ENCODE results near the gene LDHB. TPM values are rescaled to one million over a fixed set of nuclear protein-coding genes. Genes with fewer than 3 reads are reported as not detected.

LDHB gene
- total RNA-seq, 1 experiment from 2014 or later, result 1,343 TPM

- Mint-ChIP-seq H3K27me3 (ENCODE audit: low read depth) (no peaks in the 10 kb centered on the region), H3K4me3 (no peak overlapping the region), H3K9me3 (peaks cover 12 to 16% of the 10 kb centered on the region in 2 experiments), H3K27ac (no peak overlapping the region), H3K4me1 (peaks cover 8 to 9% of the 10 kb centered on the region in 2 experiments), H3K36me3 (ENCODE audit: insufficient read depth in 1 of 3, low read depth in 3 of 3) (peaks cover 0 to 14% (median 0%) of the 10 kb centered on the region in 3 experiments; a peak in 2 of 7 replicates)
- Histone ChIP-seq H4K5ac (ENCODE audit: insufficient read length, low read depth, low read length) (no peak overlapping the region), H2BK5ac (ENCODE audit: insufficient read length, low read length) (no peak overlapping the region), H3K4ac (ENCODE audit: low read depth, low read length) (no peak overlapping the region), H3K4me2 (ENCODE audit: insufficient read depth, insufficient read length, low read length) (no peak overlapping the region), H2BK20ac (ENCODE audit: low read depth, low read length, poor library complexity, severe bottlenecking) (no peak overlapping the region), H3K9me3 (ENCODE audit: control insufficient read depth, low read depth, low read length) (no peaks in the 10 kb centered on the region), H4K20me1 (ENCODE audit: control insufficient read depth, insufficient read depth, insufficient read length) (no peaks in the 10 kb centered on the region), H3K79me1 (ENCODE audit: insufficient read depth, low read depth, low read length, poor library complexity, severe bottlenecking) (no peaks in the 10 kb centered on the region), H3K79me2 (ENCODE audit: insufficient read depth, low read length) (no peaks in the 10 kb centered on the region), H3K23ac (ENCODE audit: insufficient read length, low read depth, low read length) (no peak overlapping the region), H3K9ac (ENCODE audit: extremely low read depth, insufficient read length, low read length) (no peak overlapping the region), H3K27ac (ENCODE audit: insufficient read length, low read depth, low read length) (no peak overlapping the region), H2BK120ac (ENCODE audit: low read depth, low read length, poor library complexity, severe bottlenecking) (no peak overlapping the region), H2AFZ (ENCODE audit: low read length) (no peak overlapping the region), H2BK12ac (ENCODE audit: insufficient read length, low read depth, low read length) (no peak overlapping the region), H3K4me1 (ENCODE audit: insufficient read depth, low read length) (no peaks in the 10 kb centered on the region), H2BK15ac (ENCODE audit: low read depth, low read length) (no peak overlapping the region), H3K56ac (ENCODE audit: insufficient read length, low read depth, low read length) (no peak overlapping the region), H3K14ac (ENCODE audit: insufficient read depth, low read length) (no peak overlapping the region), H4K91ac (ENCODE audit: insufficient read length, low read depth, low read length) (no peak overlapping the region), H4K8ac (replicated peaks; ENCODE audit: insufficient read length, low read depth, low read length) (no peak overlapping the region), H2AK5ac (ENCODE audit: insufficient read length, low read length) (no peak overlapping the region), H3K27me3 (ENCODE audit: insufficient read depth, low read length) (no peaks in the 10 kb centered on the region), H3K23me2 (ENCODE audit: insufficient read length, low read depth, low read length, poor library complexity, severe bottlenecking) (no peaks in the 10 kb centered on the region), H3K18ac (ENCODE audit: insufficient read length, low read depth, low read length) (no peak overlapping the region), H3T11ph (ENCODE audit: low read length) (no peak overlapping the region)
- DNase-seq, result no peak
- no peak for TF ChIP-seq CTCF (conservative IDR thresholded peaks at IDR 0.05)
- no CpG with 5 or more reads among the region's 1 CpG for WGBS (ENCODE audit: extremely low coverage, insufficient read length, low lambda C conversion rate)
Measured at GRCh38 chr12:21691515-21691914, 33.9 kb upstream of the LDHB start.

Data from H9 (cell line).